ENCODE results near the gene TAF9.

The TAF9 gene

GRCh38 chr5:69364850-69365249, 4.5 kb downstream of the TAF9 start:
- DNase-seq (ENCODE audit: low read depth): no peak
- H3K4me3 ChIP-seq (ENCODE audit: low read depth, low read length): no peak overlapping the region
- no peak for TF ChIP-seq CTCF (conservative IDR thresholded peaks at IDR 0.05; ENCODE audit: low read depth, low read length)

- DNase-seq (ENCODE audit: low read depth): peak; percentile 54
- TF ChIP-seq CTCF (conservative IDR thresholded peaks at IDR 0.05; ENCODE audit: low read depth, low read length): peak; percentile 49
- H3K4me3 ChIP-seq (ENCODE audit: low read depth, low read length): no peak overlapping the region
Observed at GRCh38 chr5:69364414-69364813, 4.9 kb downstream of the TAF9 start.

- no peak overlapping the region for H3K4me3 ChIP-seq (ENCODE audit: low read depth, low read length)
- DNase-seq (ENCODE audit: low read depth): no peak
- no peak for TF ChIP-seq CTCF (conservative IDR thresholded peaks at IDR 0.05; ENCODE audit: low read depth, low read length)
Observed at GRCh38 chr5:69360442-69360841, 8.9 kb downstream of the TAF9 start.

- no peak for DNase-seq (ENCODE audit: low read depth)
- no peak for TF ChIP-seq CTCF (conservative IDR thresholded peaks at IDR 0.05; ENCODE audit: low read depth, low read length)
- H3K4me3 ChIP-seq (ENCODE audit: low read depth, low read length): no peak overlapping the region
Observed at GRCh38 chr5:69359699-69360098, 9.6 kb downstream of the TAF9 start.

GRCh38 chr5:69350664-69351063, 18.7 kb downstream of the TAF9 start:
- no peak for TF ChIP-seq CTCF (conservative IDR thresholded peaks at IDR 0.05; ENCODE audit: low read depth, low read length)
- no peak for DNase-seq (ENCODE audit: low read depth)
- H3K4me3 ChIP-seq (ENCODE audit: low read depth, low read length): no peak overlapping the region

- DNase-seq (ENCODE audit: low read depth): no peak
- TF ChIP-seq CTCF (conservative IDR thresholded peaks at IDR 0.05; ENCODE audit: low read depth, low read length): no peak
- H3K4me3 ChIP-seq (ENCODE audit: low read depth, low read length): no peak overlapping the region
Observed at GRCh38 chr5:69343083-69343482, 26.2 kb downstream of the TAF9 start.

- no peak for DNase-seq (ENCODE audit: low read depth)
Observed at GRCh38 chr5:69341520-69342161, 27.7 kb downstream of the TAF9 start.

More at GRCh38 chr5:69341520-69342161, 27.7 kb downstream of the TAF9 start:
- H3K4me3 ChIP-seq (ENCODE audit: low read depth, low read length): no peak overlapping the region
- TF ChIP-seq CTCF (conservative IDR thresholded peaks at IDR 0.05; ENCODE audit: low read depth, low read length): no peak
